SK-N-SH treated with all-trans-retinoic acid at 6 μM for 48 hours (cell line): ENCODE results near the gene SMG9.

Source experiments
- ATAC-seq: fragments of 200-7000 bp; cut with Tn5 transposase; 3 replicates; pipeline ENCODE4 v1.9.1; 2020; ENCODE audit warnings: mild to moderate bottlenecking, moderate library complexity
- ARNTL ChIP-seq: fragments of 450-650 bp; formaldehyde crosslinking; IDR thresholded peaks from 2 replicates; pipeline ENCODE4 v1.5.0; 2020; ENCODE audit warnings: low read depth, mild to moderate bottlenecking, moderate library complexity, borderline replicate concordance
- CSDC2 ChIP-seq: fragments of 250-450 bp; sonication (Bioruptor Pico); IDR thresholded peaks from 2 replicates; pipeline ENCODE4 v1.5.0; 2020; ENCODE audit warnings: mild to moderate bottlenecking, moderate library complexity
- GLIS3 ChIP-seq: fragments of 250-450 bp; sonication (Bioruptor Pico); IDR thresholded peaks from 2 replicates; pipeline ENCODE4 v1.5.0; 2020; ENCODE audit warnings: mild to moderate bottlenecking, moderate library complexity
- ISL1 ChIP-seq: fragments of 250-450 bp; sonication (Bioruptor Pico); IDR thresholded peaks from 2 replicates; pipeline ENCODE4 v2.1.2; 2022; ENCODE audit warnings: mild to moderate bottlenecking, moderate library complexity
- PATZ1 ChIP-seq: fragments of 250-450 bp; sonication (Bioruptor Pico); IDR thresholded peaks from 2 replicates; pipeline ENCODE4 v1.8.0; 2020; ENCODE audit warnings: mild to moderate bottlenecking, moderate library complexity, borderline replicate concordance
- POU6F1 ChIP-seq: fragments of 250-450 bp; sonication (Bioruptor Pico); IDR thresholded peaks from 2 replicates; pipeline ENCODE4 v1.8.0; 2021; ENCODE audit warnings: low read depth, mild to moderate bottlenecking, moderate library complexity, borderline replicate concordance
- PPARA ChIP-seq: fragments of 250-450 bp; sonication (Bioruptor Pico); IDR thresholded peaks from 2 replicates; pipeline ENCODE4 v1.5.0; 2020; ENCODE audit warnings: mild to moderate bottlenecking, borderline replicate concordance
- RARB ChIP-seq: fragments of 250-450 bp; sonication (Bioruptor Pico); IDR thresholded peaks from 2 replicates; pipeline ENCODE4 v1.8.0; 2021; ENCODE audit warnings: mild to moderate bottlenecking, moderate library complexity
- SNAI2 ChIP-seq: fragments of 250-450 bp; sonication (Bioruptor Pico); IDR thresholded peaks from 2 replicates; pipeline ENCODE4 v1.5.0; 2020; ENCODE audit warnings: mild to moderate bottlenecking, moderate library complexity
- TOX ChIP-seq: fragments of 250-450 bp; sonication (Bioruptor Pico); IDR thresholded peaks from 2 replicates; pipeline ENCODE4 v1.8.0; 2021; ENCODE audit warnings: mild to moderate bottlenecking, moderate library complexity, borderline replicate concordance
- ZFP3 ChIP-seq: fragments of 250-450 bp; sonication (Bioruptor Pico); IDR thresholded peaks from 2 replicates; pipeline ENCODE4 v1.5.0; 2020; ENCODE audit warnings: mild to moderate bottlenecking, moderate library complexity
- ZFP30 ChIP-seq: fragments of 450-650 bp; formaldehyde crosslinking; IDR thresholded peaks from 2 replicates; pipeline ENCODE4 v1.5.0; 2022; ENCODE audit warnings: mild to moderate bottlenecking, moderate library complexity
- ZNF565 ChIP-seq: fragments of 450-650 bp; formaldehyde crosslinking; conservative IDR thresholded peaks from 2 replicates; pipeline ENCODE4 v1.5.0; 2020; ENCODE audit warnings: low read depth, mild to moderate bottlenecking, moderate library complexity
- ZNF70 ChIP-seq: fragments of 450-650 bp; formaldehyde crosslinking; IDR thresholded peaks from 2 replicates; pipeline ENCODE4 v1.5.0; 2020; ENCODE audit warnings: mild to moderate bottlenecking, moderate library complexity
- ZNF8 ChIP-seq: fragments of 450-650 bp; formaldehyde crosslinking; IDR thresholded peaks from 2 replicates; pipeline ENCODE4 v1.5.0; 2020; ENCODE audit warnings: mild to moderate bottlenecking, moderate library complexity
- TF ChIP-seq, protein P1 (sequence below): fragments of 250-450 bp; sonication (Bioruptor Pico); IDR thresholded peaks from 2 replicates; pipeline ENCODE4 v1.5.1; 2021; ENCODE audit warnings: mild to moderate bottlenecking, moderate library complexity

The SMG9 gene

GRCh38 chr19:43799502-43800142 is 44.9 kb upstream of the SMG9 start (continued):
- no peak for TF ChIP-seq POU6F1 (CRISPR knock-in tag)
- TF ChIP-seq ISL1 = no peak
- TF ChIP-seq PPARA (CRISPR knock-in tag) = no peak
- TF ChIP-seq ZNF565 (CRISPR knock-in tag) = no peak
- no peak for TF ChIP-seq GLIS3 (CRISPR knock-in tag)

DNA sequence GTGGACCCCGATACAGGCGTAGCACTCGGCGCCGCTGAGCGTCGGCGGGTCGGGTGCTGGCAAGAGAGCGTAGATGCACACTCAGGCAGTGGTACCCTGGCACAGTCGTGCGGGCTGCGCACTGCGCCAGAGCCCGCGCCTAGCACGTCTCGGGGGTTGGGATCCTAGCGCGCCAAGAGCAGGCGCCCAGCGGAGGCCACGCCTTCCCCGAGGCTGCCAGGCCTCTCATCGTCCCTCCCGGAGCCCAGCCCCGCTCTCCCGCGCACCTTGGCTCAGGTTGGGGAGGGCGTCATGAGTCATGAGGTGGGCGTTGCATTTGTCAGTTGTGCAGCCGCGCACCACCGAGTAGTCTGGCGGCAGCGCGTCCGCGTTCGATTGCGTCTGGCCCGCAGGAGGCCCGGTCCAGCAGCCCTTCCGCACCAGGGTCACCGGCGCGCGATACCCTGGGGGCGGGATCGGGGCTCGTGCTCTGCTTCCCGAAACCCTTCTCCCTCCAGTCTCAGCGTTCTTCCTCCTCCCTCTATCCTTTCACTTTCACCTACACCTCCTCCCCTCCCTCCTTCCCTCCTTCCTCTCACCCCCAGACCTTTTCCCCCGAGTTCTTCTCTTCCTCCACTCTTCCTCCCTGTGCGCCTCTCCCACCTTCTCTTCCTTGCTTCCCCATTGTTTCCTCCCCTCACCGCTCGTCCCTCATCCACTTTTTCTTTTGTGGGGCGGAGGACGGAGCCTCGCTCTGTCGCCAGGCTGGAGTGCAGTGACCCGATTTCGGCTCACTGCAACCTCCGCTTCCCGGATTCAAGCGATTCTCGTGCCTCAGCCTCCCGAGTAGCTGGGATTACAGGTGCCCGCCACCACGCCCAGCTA is 44.0 kb upstream of the SMG9 start:
- TF ChIP-seq RARB (CRISPR knock-in tag) (no peak), POU6F1 (CRISPR knock-in tag) (no peak), PATZ1 (no peak)

DNA sequence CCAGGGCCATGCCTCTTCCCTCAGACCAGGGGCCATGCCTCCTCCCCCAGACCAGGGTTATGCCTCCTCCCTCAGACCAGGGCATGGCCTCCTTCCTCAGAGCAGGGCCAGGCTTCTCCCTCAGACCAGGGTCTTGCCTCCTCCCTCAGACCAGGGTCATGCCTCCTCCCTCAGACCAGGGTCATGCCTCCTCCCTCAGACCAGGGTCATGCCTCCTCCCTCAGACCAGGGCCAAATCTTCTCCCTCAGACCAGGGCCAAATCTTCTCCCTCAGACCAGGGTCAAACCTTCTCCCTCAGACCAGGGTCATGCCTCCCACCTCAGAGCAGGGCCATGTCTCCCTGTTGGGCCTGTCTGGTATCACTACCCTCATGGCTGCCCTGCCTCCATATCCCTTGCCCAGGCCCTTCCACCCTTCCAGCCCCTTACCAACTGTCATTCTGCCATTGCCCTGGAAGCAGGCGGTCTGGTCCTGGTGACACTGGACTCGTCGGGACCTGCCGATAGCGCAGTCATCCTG is 43.3 kb upstream of the SMG9 start:
- no peak for TF ChIP-seq ZNF70 (CRISPR knock-in tag)
- TF ChIP-seq CSDC2 (CRISPR knock-in tag) = no peak
- TF ChIP-seq, all 23 proteins: peak for 0
- no peak; the same call in 2 of the 3 replicates for ATAC-seq

More for the DNA sequence above, 44.0 kb upstream of the SMG9 start:
- peak; percentile 71 for ATAC-seq

- no peak for TF ChIP-seq TOX (CRISPR knock-in tag)
- TF ChIP-seq ARNTL (CRISPR knock-in tag) = no peak
- TF ChIP-seq ZNF70 (CRISPR knock-in tag) = no peak
- TF ChIP-seq PPARA (CRISPR knock-in tag) = no peak
- no peak for TF ChIP-seq POU6F1 (CRISPR knock-in tag)
- no peak for TF ChIP-seq GLIS3 (CRISPR knock-in tag)
- TF ChIP-seq ZFP30 (CRISPR knock-in tag) = no peak
- TF ChIP-seq SNAI2 = no peak
- no peak for TF ChIP-seq PATZ1
- TF ChIP-seq, protein P1, sequence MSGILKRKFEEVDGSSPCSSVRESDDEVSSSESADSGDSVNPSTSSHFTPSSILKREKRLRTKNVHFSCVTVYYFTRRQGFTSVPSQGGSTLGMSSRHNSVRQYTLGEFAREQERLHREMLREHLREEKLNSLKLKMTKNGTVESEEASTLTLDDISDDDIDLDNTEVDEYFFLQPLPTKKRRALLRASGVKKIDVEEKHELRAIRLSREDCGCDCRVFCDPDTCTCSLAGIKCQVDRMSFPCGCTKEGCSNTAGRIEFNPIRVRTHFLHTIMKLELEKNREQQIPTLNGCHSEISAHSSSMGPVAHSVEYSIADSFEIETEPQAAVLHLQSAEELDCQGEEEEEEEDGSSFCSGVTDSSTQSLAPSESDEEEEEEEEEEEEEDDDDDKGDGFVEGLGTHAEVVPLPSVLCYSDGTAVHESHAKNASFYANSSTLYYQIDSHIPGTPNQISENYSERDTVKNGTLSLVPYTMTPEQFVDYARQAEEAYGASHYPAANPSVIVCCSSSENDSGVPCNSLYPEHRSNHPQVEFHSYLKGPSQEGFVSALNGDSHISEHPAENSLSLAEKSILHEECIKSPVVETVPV (CRISPR knock-in tag) = no peak
- TF ChIP-seq ZNF8 (CRISPR knock-in tag) = no peak
- no peak for TF ChIP-seq ZFP3 (CRISPR knock-in tag)
- ATAC-seq = no peak
Observed at GRCh38 chr19:43797556-43797955, 42.8 kb upstream of the SMG9 start.
